Calu3 (cell line): ENCODE results near the gene C10orf53. TPM values are rescaled to one million over a fixed set of nuclear protein-coding genes. Genes with fewer than 3 reads are reported as not detected.
"Not testable (repeated sequence)": the region's sequence is repeated elsewhere in the genome, so short reads cannot be mapped to it uniquely, and the experiment has no call there.

Experiments used
- BruUV-seq: library from RNA; stranded (reverse); fragments of 400-500 nt; replicated peaks from 2 replicates; lab custom pipeline; 2021; lab: Mats Ljungman, UMichigan
- CTCF ChIA-PET: fragments of 300-600 bp; sonication (Branson Sonifier 250); formaldehyde crosslinking; loops from one replicate; lab custom pipeline; 2022; ENCODE audit warnings: antibody characterized with exemption; lab: Charles Lee
- DNase-seq: peaks from one replicate; pipeline ENCODE4 v3.0.0; 2022
- H3K27ac Mint-ChIP-seq: one replicate; pipeline ENCODE4 v1.8.0; 2022; ENCODE audit warnings: mixed read lengths; ENCODE audit not compliant: unreplicated experiment
- H3K27me3 Mint-ChIP-seq: one replicate; pipeline ENCODE4 v1.8.0; 2022; ENCODE audit warnings: mixed read lengths; ENCODE audit not compliant: unreplicated experiment
- H3K36me3 Mint-ChIP-seq: one replicate; pipeline ENCODE4 v1.8.0; 2022; ENCODE audit warnings: mild to moderate bottlenecking, moderate library complexity, mixed read lengths; ENCODE audit not compliant: insufficient read depth, unreplicated experiment
- H3K4me1 Mint-ChIP-seq: one replicate; pipeline ENCODE4 v1.8.0; 2022; ENCODE audit warnings: mild to moderate bottlenecking, low read depth, mixed read lengths; ENCODE audit not compliant: unreplicated experiment
- H3K4me3 Mint-ChIP-seq: one replicate; pipeline ENCODE4 v1.8.0; 2022; ENCODE audit warnings: mild to moderate bottlenecking, low read depth, moderate library complexity, mixed read lengths; ENCODE audit not compliant: unreplicated experiment
- H3K9me3 Mint-ChIP-seq: one replicate; pipeline ENCODE4 v1.8.0; 2022; ENCODE audit warnings: low read depth, mixed read lengths; ENCODE audit not compliant: unreplicated experiment
- intact Hi-C: fragments of 100-400 bp; cut with micrococcal nuclease; formaldehyde crosslinking; loops from one replicate; pipeline ENCODE4 v1.10.0; 2022; ENCODE audit not compliant: unreplicated experiment
- total RNA-seq: library from RNA; stranded (reverse); gene quantifications from 2 replicates; pipeline ENCODE4 v1.2.3, GENCODE V29; 2022
- TF ChIP-seq, protein P1 (sequence below): fragments of 200-600 bp; IDR thresholded peaks from one replicate; pipeline ENCODE4 v1.8.0; 2022; ENCODE audit warnings: antibody characterized with exemption; ENCODE audit not compliant: unreplicated experiment

The C10orf53 gene
- total RNA-seq, 1 experiment from 2014 or later = not detected

- no peak overlapping the region for H3K4me3 Mint-ChIP-seq
- H3K27ac Mint-ChIP-seq = no peak overlapping the region
- TF ChIP-seq, protein P1, sequence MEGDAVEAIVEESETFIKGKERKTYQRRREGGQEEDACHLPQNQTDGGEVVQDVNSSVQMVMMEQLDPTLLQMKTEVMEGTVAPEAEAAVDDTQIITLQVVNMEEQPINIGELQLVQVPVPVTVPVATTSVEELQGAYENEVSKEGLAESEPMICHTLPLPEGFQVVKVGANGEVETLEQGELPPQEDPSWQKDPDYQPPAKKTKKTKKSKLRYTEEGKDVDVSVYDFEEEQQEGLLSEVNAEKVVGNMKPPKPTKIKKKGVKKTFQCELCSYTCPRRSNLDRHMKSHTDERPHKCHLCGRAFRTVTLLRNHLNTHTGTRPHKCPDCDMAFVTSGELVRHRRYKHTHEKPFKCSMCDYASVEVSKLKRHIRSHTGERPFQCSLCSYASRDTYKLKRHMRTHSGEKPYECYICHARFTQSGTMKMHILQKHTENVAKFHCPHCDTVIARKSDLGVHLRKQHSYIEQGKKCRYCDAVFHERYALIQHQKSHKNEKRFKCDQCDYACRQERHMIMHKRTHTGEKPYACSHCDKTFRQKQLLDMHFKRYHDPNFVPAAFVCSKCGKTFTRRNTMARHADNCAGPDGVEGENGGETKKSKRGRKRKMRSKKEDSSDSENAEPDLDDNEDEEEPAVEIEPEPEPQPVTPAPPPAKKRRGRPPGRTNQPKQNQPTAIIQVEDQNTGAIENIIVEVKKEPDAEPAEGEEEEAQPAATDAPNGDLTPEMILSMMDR = no peak
- no peak for DNase-seq
- intact Hi-C loops = no loop called here
- H3K36me3 Mint-ChIP-seq = no peaks in the 10 kb centered on the region
- no TSS peak for BruUV-seq
- CTCF ChIA-PET = no interaction called here
- no peaks in the 10 kb centered on the region for H3K4me1 Mint-ChIP-seq
- no peaks in the 10 kb centered on the region for H3K9me3 Mint-ChIP-seq
- H3K27me3 Mint-ChIP-seq = peaks cover 78% of the 10 kb centered on the region
These were observed 32.0 kb downstream of the C10orf53 start for GRCh38 chr10:49711481-49711880.

DNA sequence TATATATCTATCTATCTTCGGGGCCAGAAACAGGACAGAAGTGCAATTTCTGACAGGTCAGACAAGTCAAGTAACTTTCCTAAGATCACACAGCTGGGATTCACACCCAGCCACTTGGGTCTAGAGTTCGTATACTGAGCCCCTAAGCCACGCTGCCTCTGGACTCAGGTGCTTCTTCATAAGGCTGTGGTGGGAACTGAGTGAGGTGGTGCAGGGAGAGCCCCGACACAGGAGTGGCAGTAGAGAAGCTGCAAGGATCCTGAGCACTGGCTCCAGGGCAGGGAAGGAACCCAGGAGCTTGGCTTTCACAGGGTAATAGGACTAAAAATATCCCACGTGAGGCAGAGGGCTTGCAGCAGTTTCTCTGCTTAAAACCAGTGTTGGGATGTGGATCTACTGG lies 33.8 kb downstream of the C10orf53 start:
- Mint-ChIP-seq H3K27ac (no peak overlapping the region), H3K4me1 (no peaks in the 10 kb centered on the region), H3K4me3 (no peak overlapping the region), H3K27me3 (peaks cover 77% of the 10 kb centered on the region), H3K9me3 (no peaks in the 10 kb centered on the region), H3K36me3 (no peaks in the 10 kb centered on the region)
- TF ChIP-seq, protein P1 = no peak
- DNase-seq = no peak
- intact Hi-C loops = no loop called here
- no TSS peak for BruUV-seq
- CTCF ChIA-PET = no interaction called here

GRCh38 chr10:49715157-49715556 lies 35.7 kb downstream of the C10orf53 start:
- DNase-seq, BruUV-seq, H3K9me3 Mint-ChIP-seq, H3K36me3 Mint-ChIP-seq, H3K4me3 Mint-ChIP-seq, intact Hi-C loops, H3K27ac Mint-ChIP-seq, H3K4me1 Mint-ChIP-seq, CTCF ChIA-PET: not testable (repeated sequence)
- peaks cover 62% of the 10 kb centered on the region for H3K27me3 Mint-ChIP-seq

DNA sequence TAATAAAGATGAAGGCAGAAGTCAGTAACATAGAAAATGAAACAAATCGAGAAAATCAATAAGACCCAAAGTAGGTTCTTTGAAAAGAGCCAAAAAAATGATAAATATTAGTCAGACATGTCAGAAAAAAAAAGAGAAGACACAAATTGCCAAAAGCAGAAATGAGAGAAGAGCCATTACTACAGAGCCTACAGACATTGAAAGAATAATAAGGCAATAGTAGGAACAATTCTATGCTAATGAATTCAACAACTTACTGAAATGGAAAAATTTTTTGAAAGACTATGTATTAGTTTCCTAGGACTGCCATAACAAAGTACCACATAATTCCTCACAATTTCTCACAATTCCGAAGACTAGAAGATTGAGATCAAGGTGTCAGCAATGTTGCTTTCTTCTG lies 47.1 kb downstream of the C10orf53 start:
- peaks cover 31% of the 10 kb centered on the region for H3K27me3 Mint-ChIP-seq
- no peak overlapping the region for H3K27ac Mint-ChIP-seq
- no peaks in the 10 kb centered on the region for H3K4me1 Mint-ChIP-seq
- H3K4me3 Mint-ChIP-seq = no peak overlapping the region
- CTCF ChIA-PET = no interaction called here
- peaks cover 4% of the 10 kb centered on the region for H3K9me3 Mint-ChIP-seq
- DNase-seq = no peak
- no peaks in the 10 kb centered on the region for H3K36me3 Mint-ChIP-seq
- no TSS peak for BruUV-seq
- intact Hi-C loops = no loop called here
- TF ChIP-seq, protein P1 = no peak

- intact Hi-C loops = no loop called here
- no peak overlapping the region for H3K27ac Mint-ChIP-seq
These were observed 54.4 kb downstream of the C10orf53 start for GRCh38 chr10:49733866-49734265.

More at GRCh38 chr10:49733866-49734265, 54.4 kb downstream of the C10orf53 start:
- no peaks in the 10 kb centered on the region for H3K9me3 Mint-ChIP-seq
- no peaks in the 10 kb centered on the region for H3K4me1 Mint-ChIP-seq
- no peak for DNase-seq
- no peak overlapping the region for H3K4me3 Mint-ChIP-seq
- TF ChIP-seq, protein P1 = no peak
- no TSS peak for BruUV-seq
- CTCF ChIA-PET = no interaction called here
- peaks cover 30% of the 10 kb centered on the region for H3K27me3 Mint-ChIP-seq
- no peaks in the 10 kb centered on the region for H3K36me3 Mint-ChIP-seq
